H9 (cell line): ENCODE measurements around the gene SHISA8. TPM values are rescaled to one million over a fixed set of nuclear protein-coding genes. Genes with fewer than 3 reads are reported as not detected.
"Not testable (repeated sequence)": the region's sequence is repeated elsewhere in the genome, so short reads cannot be mapped to it uniquely, and the experiment has no call there.

Experiments used
- DNase-seq: peaks from one replicate; pipeline ENCODE4 v3.0.0-alpha.2; 2017
- H2AFZ ChIP-seq: one replicate; pipeline ENCODE4 v1.6.1; 2013; ENCODE audit warnings: mild to moderate bottlenecking, low read length, control low read depth, moderate library complexity
- H2AK5ac ChIP-seq: 2 replicates; pipeline ENCODE4 v1.6.1; 2013; ENCODE audit warnings: low read length, control low read depth, mixed read lengths; ENCODE audit not compliant: insufficient read length
- H2BK120ac ChIP-seq: one replicate; pipeline ENCODE4 v1.6.1; 2013; ENCODE audit warnings: low read depth, mild to moderate bottlenecking, low read length, control low read depth, inconsistent platforms; ENCODE audit not compliant: poor library complexity, severe bottlenecking
- H2BK12ac ChIP-seq: 2 replicates; pipeline ENCODE4 v1.6.1; 2013; ENCODE audit warnings: low read length, control low read depth, mixed read lengths, low read depth; ENCODE audit not compliant: insufficient read length
- H2BK15ac ChIP-seq: 2 replicates; pipeline ENCODE4 v1.6.1; 2013; ENCODE audit warnings: low read depth, low read length, control low read depth
- H2BK20ac ChIP-seq: one replicate; pipeline ENCODE4 v1.6.1; 2013; ENCODE audit warnings: low read depth, mild to moderate bottlenecking, low read length, control low read depth, inconsistent platforms; ENCODE audit not compliant: poor library complexity, severe bottlenecking
- H2BK5ac ChIP-seq: 2 replicates; pipeline ENCODE4 v1.6.1; 2013; ENCODE audit warnings: low read length, control low read depth, mixed read lengths; ENCODE audit not compliant: insufficient read length
- H3K14ac ChIP-seq: 2 replicates; pipeline ENCODE4 v1.6.1; 2013; ENCODE audit warnings: low read length, control low read depth; ENCODE audit not compliant: insufficient read depth
- H3K18ac ChIP-seq: 2 replicates; pipeline ENCODE4 v1.6.1; 2013; ENCODE audit warnings: low read depth, mild to moderate bottlenecking, mixed read lengths, low read length, control low read depth; ENCODE audit not compliant: insufficient read length
- H3K23ac ChIP-seq: 2 replicates; pipeline ENCODE4 v1.6.1; 2013; ENCODE audit warnings: low read length, control low read depth, mixed read lengths, low read depth; ENCODE audit not compliant: insufficient read length
- H3K23me2 ChIP-seq: 2 replicates; pipeline ENCODE4 v1.6.1; 2013; ENCODE audit warnings: low read depth, mild to moderate bottlenecking, mixed read lengths, low read length, control low read depth; ENCODE audit not compliant: insufficient read length, poor library complexity, severe bottlenecking
- H3K27ac ChIP-seq: 2 replicates; pipeline ENCODE4 v1.5.1; 2013; ENCODE audit warnings: low read length, control low read depth, mixed read lengths, low read depth; ENCODE audit not compliant: insufficient read length
- H3K27me3 ChIP-seq: 2 replicates; pipeline ENCODE4 v1.6.1; 2013; ENCODE audit warnings: low read length, control low read depth, inconsistent platforms; ENCODE audit not compliant: insufficient read depth
- H3K4ac ChIP-seq: 2 replicates; pipeline ENCODE4 v1.6.1; 2013; ENCODE audit warnings: low read depth, mild to moderate bottlenecking, control low read depth, inconsistent platforms, low read length, moderate library complexity
- H3K4me1 ChIP-seq: 2 replicates; pipeline ENCODE4 v1.6.1; 2013; ENCODE audit warnings: low read length, control low read depth, inconsistent platforms; ENCODE audit not compliant: insufficient read depth
- H3K4me2 ChIP-seq: 2 replicates; pipeline ENCODE4 v1.6.1; 2013; ENCODE audit warnings: low read length, control low read depth, mixed read lengths; ENCODE audit not compliant: insufficient read length, insufficient read depth
- H3K56ac ChIP-seq: 2 replicates; pipeline ENCODE4 v1.6.1; 2013; ENCODE audit warnings: low read depth, mild to moderate bottlenecking, mixed read lengths, low read length, control low read depth; ENCODE audit not compliant: insufficient read length
- H3K79me1 ChIP-seq: 2 replicates; pipeline ENCODE4 v1.6.1; 2013; ENCODE audit warnings: low read depth, mild to moderate bottlenecking, moderate library complexity, low read length, control low read depth, inconsistent platforms; ENCODE audit not compliant: insufficient read depth, poor library complexity, severe bottlenecking
- H3K79me2 ChIP-seq: 2 replicates; pipeline ENCODE4 v1.6.1; 2013; ENCODE audit warnings: low read length, control low read depth, inconsistent platforms; ENCODE audit not compliant: insufficient read depth
- H3K9ac ChIP-seq: 2 replicates; pipeline ENCODE4 v1.6.1; 2013; ENCODE audit warnings: low read length, control low read depth, mixed read lengths; ENCODE audit not compliant: insufficient read length; ENCODE audit errors: extremely low read depth
- H3K9me3 ChIP-seq: one replicate; pipeline ENCODE4 v1.6.1; 2013; ENCODE audit warnings: low read depth, low read length, inconsistent platforms; ENCODE audit not compliant: control insufficient read depth
- H3T11ph ChIP-seq: one replicate; pipeline ENCODE4 v1.6.1; 2013; ENCODE audit warnings: mild to moderate bottlenecking, low read length, control low read depth, inconsistent platforms
- H4K20me1 ChIP-seq: one replicate; pipeline ENCODE4 v1.6.1; 2013; ENCODE audit not compliant: control insufficient read depth, insufficient read length, insufficient read depth
- H4K5ac ChIP-seq: 2 replicates; pipeline ENCODE4 v1.6.1; 2013; ENCODE audit warnings: low read depth, mild to moderate bottlenecking, mixed read lengths, low read length, control low read depth; ENCODE audit not compliant: insufficient read length
- H4K8ac ChIP-seq: replicated peaks from 2 replicates; pipeline ENCODE4 v1.6.1; 2013; ENCODE audit warnings: low read length, control low read depth, mixed read lengths, low read depth; ENCODE audit not compliant: insufficient read length
- H4K91ac ChIP-seq: 2 replicates; pipeline ENCODE4 v1.6.1; 2013; ENCODE audit warnings: low read depth, mild to moderate bottlenecking, moderate library complexity, mixed read lengths, low read length, control low read depth; ENCODE audit not compliant: insufficient read length
- H3K27ac Mint-ChIP-seq, 3 experiments: 2 replicates in 2 of 3; 3 replicates in 1 of 3; pipeline ENCODE4 v1.8.0; 2020 to 2021; ENCODE audit warnings: mixed read lengths in 3 of 3, mild to moderate bottlenecking in 1 of 3, moderate library complexity in 1 of 3
- H3K27me3 Mint-ChIP-seq: 2 replicates; pipeline ENCODE4 v1.8.0; 2021; ENCODE audit warnings: low read depth, mild to moderate bottlenecking, moderate library complexity, mixed read lengths
- H3K36me3 Mint-ChIP-seq, 3 experiments: 2 replicates in 2 of 3; 3 replicates in 1 of 3; pipeline ENCODE4 v1.8.0; 2020 to 2021; ENCODE audit warnings: low read depth in 3 of 3, mixed read lengths in 3 of 3; ENCODE audit not compliant: insufficient read depth in 1 of 3
- H3K4me1 Mint-ChIP-seq, 2 experiments: 2 replicates each; pipeline ENCODE4 v1.8.0; 2020; ENCODE audit warnings: mixed read lengths in 2 of 2
- H3K4me3 Mint-ChIP-seq, 2 experiments: 2 replicates in 1 of 2; 3 replicates in 1 of 2; pipeline ENCODE4 v1.8.0; 2020 to 2021; ENCODE audit warnings: mild to moderate bottlenecking in 2 of 2, mixed read lengths in 2 of 2, moderate library complexity in 1 of 2
- H3K9me3 Mint-ChIP-seq, 2 experiments: 2 replicates in 1 of 2; 3 replicates in 1 of 2; pipeline ENCODE4 v1.8.0; 2020; ENCODE audit warnings: mild to moderate bottlenecking in 2 of 2, mixed read lengths in 2 of 2, moderate library complexity in 1 of 2
- CTCF ChIP-seq: fragments of 200-600 bp; sonication (generic); conservative IDR thresholded peaks from 3 replicates; pipeline ENCODE4 v1.8.0; 2021; ENCODE audit warnings: antibody characterized with exemption, mild to moderate bottlenecking
- WGBS: extraction: QIAGEN DNeasy Blood & Tissue Kit; methylation state at CpG from one replicate; pipeline ENCODE4 v1.1.7; 2013; ENCODE audit warnings: missing lambda C conversion rate, low lambda C conversion rate, mixed read lengths; ENCODE audit not compliant: insufficient read length; ENCODE audit errors: extremely low coverage; 5-methylcytosine and 5-hydroxymethylcytosine counted together
- total RNA-seq: library from RNA; stranded (reverse); gene quantifications from 2 replicates; pipeline ENCODE4 v1.2.1, GENCODE V29; 2021

The SHISA8 gene
- total RNA-seq, 1 experiment from 2014 or later: 1.4 TPM

- Histone ChIP-seq H3K23me2 (peaks cover 9% of the 10 kb centered on the region), H3K23ac (no peak overlapping the region), H3K56ac (no peak overlapping the region), H3K79me1 (no peaks in the 10 kb centered on the region), H4K5ac (no peak overlapping the region), H3K79me2 (no peaks in the 10 kb centered on the region; the same call in 1 of the 2 replicates), H3K27me3 (no peaks in the 10 kb centered on the region), H3K4me1 (peaks cover 3% of the 10 kb centered on the region; the same call in 1 of the 2 replicates), H2AK5ac (no peak overlapping the region), H3T11ph (no peak overlapping the region), H3K27ac (no peak overlapping the region), H4K20me1 (no peaks in the 10 kb centered on the region), H2BK120ac (no peak overlapping the region), H3K9me3 (no peaks in the 10 kb centered on the region), H3K4ac (no peak overlapping the region), H3K9ac (no peak overlapping the region), H4K8ac (no peak overlapping the region), H3K4me2 (no peak overlapping the region), H2BK5ac (no peak overlapping the region), H2BK15ac (no peak overlapping the region), H3K18ac (no peak overlapping the region), H4K91ac (no peak overlapping the region), H2BK12ac (no peak overlapping the region), H2AFZ (no peak overlapping the region), H2BK20ac (no peak overlapping the region), H3K14ac (no peak overlapping the region)
- H3K4me1 Mint-ChIP-seq: peaks cover 22 to 49% of the 10 kb centered on the region in 2 experiments
- peaks cover 3% of the 10 kb centered on the region for H3K27me3 Mint-ChIP-seq
- WGBS: no CpG with 5 or more reads among the region's 7 CpGs
- no peak for TF ChIP-seq CTCF
- H3K36me3 Mint-ChIP-seq: peaks cover 10 to 15% (median 13%) of the 10 kb centered on the region in 3 experiments; a peak in 6 of 7 replicates
- DNase-seq: no peak
- no peak overlapping the region for H3K4me3 Mint-ChIP-seq
- no peaks in the 10 kb centered on the region for H3K9me3 Mint-ChIP-seq
- peak overlapping the region in 1 of 3 experiments; percentile 57; a peak in 2 of 7 replicates for H3K27ac Mint-ChIP-seq
Measured at GRCh38 chr22:41949297-41949965, 34.6 kb upstream of the SHISA8 start.

- H3K4me3 Mint-ChIP-seq, H3K27ac ChIP-seq, H2BK15ac ChIP-seq, H2BK20ac ChIP-seq, H3K79me2 ChIP-seq, H3K9ac ChIP-seq, H3K9me3 ChIP-seq, H3K9me3 Mint-ChIP-seq, H2BK120ac ChIP-seq, H3K27ac Mint-ChIP-seq, H3K14ac ChIP-seq, H2BK12ac ChIP-seq, H3K27me3 Mint-ChIP-seq, DNase-seq, H2AK5ac ChIP-seq, H2BK5ac ChIP-seq, H4K91ac ChIP-seq, H3K23ac ChIP-seq, H3K27me3 ChIP-seq, H3K4me2 ChIP-seq, H4K8ac ChIP-seq, H2AFZ ChIP-seq, H4K20me1 ChIP-seq, H3K4ac ChIP-seq, H3K79me1 ChIP-seq, H3T11ph ChIP-seq, H3K23me2 ChIP-seq, H3K56ac ChIP-seq, H3K18ac ChIP-seq, H3K4me1 ChIP-seq, H4K5ac ChIP-seq: not testable (repeated sequence)
- peaks cover 22 to 48% of the 10 kb centered on the region in 2 experiments for H3K4me1 Mint-ChIP-seq
- H3K36me3 Mint-ChIP-seq: peaks cover 13 to 18% (median 16%) of the 10 kb centered on the region in 3 experiments; a peak in 6 of 7 replicates
- no CpG with 5 or more reads among the region's 8 CpGs for whole genome bisulfite sequencing
Measured at GRCh38 chr22:41948928-41949296, 34.0 kb upstream of the SHISA8 start.
